Measurements from ENCODE around the gene ZRANB1. TPM values are rescaled to one million over a fixed set of nuclear protein-coding genes. Genes with fewer than 3 reads are reported as not detected.

Gene ZRANB1
- total RNA-seq, 1 donor from 2014 or later, result 24.7 TPM

GRCh38 chr10:124993736-124994451 is 52.0 kb downstream of the ZRANB1 start:
- peak overlapping the region; percentile 16 to 35 for H3K27ac ChIP-seq
- intact Hi-C loops (cut with DNase I), result loop anchor here (2.0 kb wide), 1 partner anchor 37 kb away; no protein-coding TSS in a partner anchor
- no peak for TF ChIP-seq CTCF (IDR thresholded peaks at IDR 0.05)
- no peaks in the 10 kb centered on the region for H3K27me3 ChIP-seq
- H3K9me3 ChIP-seq, result no peaks in the 10 kb centered on the region
- H3K4me1 ChIP-seq, result peaks cover 11 to 33% of the 10 kb centered on the region in 2 donors
- peak in 1 of 2 donors; percentile 58 for DNase-seq (ENCODE audit: low spot score in 2 of 2)
- no peak overlapping the region for H3K4me3 ChIP-seq
- peaks cover 65 to 85% of the 10 kb centered on the region in 2 donors for H3K36me3 ChIP-seq

GRCh38 chr10:124994573-124995473 is 52.9 kb downstream of the ZRANB1 start:
- intact Hi-C loops (cut with DNase I), result loop anchor here (5.0 kb wide), 1 partner anchor 157 kb away; no protein-coding TSS in a partner anchor
- no peak for TF ChIP-seq CTCF (IDR thresholded peaks at IDR 0.05)
- DNase-seq (ENCODE audit: low spot score in 2 of 2), result peak in 1 of 2 donors; percentile 64
- no peak overlapping the region for H3K27ac ChIP-seq
- no peak overlapping the region for H3K4me3 ChIP-seq
- no peaks in the 10 kb centered on the region for H3K27me3 ChIP-seq
- peaks cover 65 to 76% of the 10 kb centered on the region in 2 donors for H3K36me3 ChIP-seq
- H3K9me3 ChIP-seq, result no peaks in the 10 kb centered on the region
- H3K4me1 ChIP-seq, result peaks cover 18 to 40% of the 10 kb centered on the region in 2 donors

- intact Hi-C loops (cut with DNase I), result loop anchor here (5.0 kb wide), 1 partner anchor 157 kb away; no protein-coding TSS in a partner anchor
- peaks cover 60 to 68% of the 10 kb centered on the region in 2 donors for H3K36me3 ChIP-seq
Observed at GRCh38 chr10:124995605-124996004, 53.7 kb downstream of the ZRANB1 start.

GRCh38 chr10:124996127-124996853 is 54.4 kb downstream of the ZRANB1 start:
- no peak overlapping the region for H3K27ac ChIP-seq
- H3K4me3 ChIP-seq, result no peak overlapping the region
- TF ChIP-seq CTCF (IDR thresholded peaks at IDR 0.05), result no peak
- intact Hi-C loops (cut with DNase I), result loop anchor here (5.0 kb wide), 1 partner anchor 156 kb away; no protein-coding TSS in a partner anchor
- H3K9me3 ChIP-seq, result no peaks in the 10 kb centered on the region
- DNase-seq (ENCODE audit: low spot score in 2 of 2), result peak in 1 of 2 donors; percentile 53
- H3K27me3 ChIP-seq, result no peaks in the 10 kb centered on the region
- peaks cover 55 to 61% of the 10 kb centered on the region in 2 donors for H3K36me3 ChIP-seq
- peaks cover 24 to 45% of the 10 kb centered on the region in 2 donors for H3K4me1 ChIP-seq

More at GRCh38 chr10:124995605-124996004, 53.7 kb downstream of the ZRANB1 start:
- no peak overlapping the region for H3K27ac ChIP-seq
- no peaks in the 10 kb centered on the region for H3K9me3 ChIP-seq
- DNase-seq (ENCODE audit: low spot score in 2 of 2), result peak in 1 of 2 donors; percentile 61
- no peak overlapping the region for H3K4me3 ChIP-seq
- no peaks in the 10 kb centered on the region for H3K27me3 ChIP-seq
- no peak for TF ChIP-seq CTCF (IDR thresholded peaks at IDR 0.05)
- peaks cover 23 to 45% of the 10 kb centered on the region in 2 donors for H3K4me1 ChIP-seq

GRCh38 chr10:124996854-124997215 is 54.9 kb downstream of the ZRANB1 start:
- no peak for TF ChIP-seq CTCF (IDR thresholded peaks at IDR 0.05)
- Histone ChIP-seq H3K4me1 (peaks cover 27 to 49% of the 10 kb centered on the region in 2 donors), H3K9me3 (no peaks in the 10 kb centered on the region), H3K27ac (peak overlapping the region; percentile 94 to 98), H3K36me3 (peaks cover 51 to 57% of the 10 kb centered on the region in 2 donors), H3K4me3 (no peak overlapping the region), H3K27me3 (no peaks in the 10 kb centered on the region)
- DNase-seq (ENCODE audit: low spot score in 2 of 2), result peak in 1 of 2 donors; percentile 59
- intact Hi-C loops (cut with DNase I), result loop anchor here (5.0 kb wide), 1 partner anchor 155 kb away; no protein-coding TSS in a partner anchor

Data from ascending aorta (tissue), 2 donors.